Stomach (tissue), 9 donors: ENCODE results near the gene NCL. TPM values are rescaled to one million over a fixed set of nuclear protein-coding genes. Genes with fewer than 3 reads are reported as not detected.

Experiments
- DNase-seq, 2 donors: peaks; one replicate each; pipeline versions ENCODE4 v3.0.0 to v3.0.0-alpha.2; 2013 to 2019
- H3K27ac ChIP-seq, 5 donors: fragments of 200-600 bp in 4 of 5; sonication (generic) in 4 of 5; one replicate each; pipeline ENCODE4 v1.5.1; 2013 to 2019; ENCODE audit warnings: mild to moderate bottlenecking in 1 of 5, moderate library complexity in 1 of 5
- H3K27me3 ChIP-seq, 3 donors: fragments of 200-600 bp; sonication (generic); one replicate each; pipeline ENCODE4 v1.5.1; 2017 to 2019; ENCODE audit warnings: mixed run types in 1 of 3
- H3K36me3 ChIP-seq, 4 donors: fragments of 200-600 bp; sonication (generic); 1 replicate in 3 of 4; 2 replicates in 1 of 4; pipeline ENCODE4 v1.5.1; 2016 to 2019
- H3K4me1 ChIP-seq, 4 donors: fragments of 200-600 bp; sonication (generic); one replicate each; pipeline ENCODE4 v1.5.1; 2016 to 2019
- H3K4me3 ChIP-seq, 4 donors: fragments of 200-600 bp; sonication (generic) in 3 of 4; one replicate each; pipeline ENCODE4 v1.5.1; 2016 to 2019; ENCODE audit warnings: mild to moderate bottlenecking in 1 of 4
- H3K9me3 ChIP-seq, 4 donors: fragments of 200-600 bp; sonication (generic); one replicate each; pipeline ENCODE4 v1.5.1; 2016 to 2019
- EP300 ChIP-seq: sonication (generic); formaldehyde crosslinking; IDR thresholded peaks from one replicate; pipeline ENCODE4 v1.6.1; 2017; ENCODE audit warnings: antibody characterized with exemption
- POLR2A ChIP-seq, 4 donors: fragments of 450-650 bp; IDR thresholded peaks; one replicate each; pipeline ENCODE4 v1.6.1; 2016; ENCODE audit warnings: antibody characterized with exemption in 4 of 4, control low read depth in 2 of 4, mild to moderate bottlenecking in 1 of 4, moderate library complexity in 1 of 4
- POLR2AphosphoS5 ChIP-seq, 3 donors: sonication (generic); formaldehyde crosslinking; IDR thresholded peaks; one replicate each; pipeline ENCODE4 v1.6.1; 2016; ENCODE audit warnings: antibody characterized with exemption in 3 of 3
- WGBS, 5 donors: extraction: QIAGEN DNeasy Blood & Tissue Kit in 3 of 5; methylation state at CpG; one replicate each; pipeline versions ENCODE4 v1.1.5 to v1.1.7; 2013 to 2018; 5-methylcytosine and 5-hydroxymethylcytosine counted together
- intact Hi-C: fragments of 100-400 bp; cut with DNase I; formaldehyde crosslinking; loops from one replicate; pipeline ENCODE4 v1.15.1; 2023; ENCODE audit warnings: low total_unique reads
- polyA plus RNA-seq, 3 donors: library from polyadenylated mRNA; stranded (reverse); fragments of 200-250 nt; gene quantifications; one replicate each; pipeline ENCODE4 v1.2.3, GENCODE V29; 2013
- total RNA-seq, 5 donors: library from RNA; depleted of rRNA; stranded (reverse); fragments of >200 nt; gene quantifications; one replicate each; pipeline versions ENCODE4 v1.1.0 to v1.2.3, GENCODE V29; 2014 to 2016
- TF ChIP-seq, protein P1 (sequence below), 7 experiments: fragments of 450-650 bp in 4 of 7; fragments of 200-600 bp in 3 of 7; sonication (generic) in 3 of 7; IDR thresholded peaks; one replicate each; pipeline ENCODE4 v1.5.1; 2016 to 2019; ENCODE audit warnings: antibody characterized with exemption in 7 of 7, control low read depth in 2 of 7, mild to moderate bottlenecking in 1 of 7
- donor health status: healthy with polysubstance abuse.
- donor health status: Bipolar disorder and iron deficiency.
- donor health status: healthy.

The NCL gene
- total and polyA plus RNA-seq, 8 donors, result 72.3 to 278 (median 178) TPM

DNA sequence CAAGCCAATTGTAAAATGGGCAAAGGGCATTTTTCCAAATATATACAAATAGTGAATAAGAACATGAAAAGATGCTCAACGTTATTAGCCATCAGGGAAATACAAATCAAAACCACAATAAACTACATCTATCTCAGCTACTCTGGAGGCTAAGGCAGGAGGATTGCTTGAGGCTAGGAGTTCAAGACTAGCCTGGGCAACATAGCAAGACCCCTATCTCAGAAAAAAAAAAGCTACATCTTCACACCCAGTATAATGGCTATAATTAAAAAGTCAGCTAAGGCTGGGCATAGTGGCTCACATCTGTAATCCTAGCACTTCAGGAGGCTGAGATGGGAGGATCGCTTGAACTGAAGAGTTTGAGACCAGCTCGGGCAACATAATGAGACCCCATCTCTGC is 12.6 kb upstream of the NCL start:
- TF ChIP-seq, protein P1, sequence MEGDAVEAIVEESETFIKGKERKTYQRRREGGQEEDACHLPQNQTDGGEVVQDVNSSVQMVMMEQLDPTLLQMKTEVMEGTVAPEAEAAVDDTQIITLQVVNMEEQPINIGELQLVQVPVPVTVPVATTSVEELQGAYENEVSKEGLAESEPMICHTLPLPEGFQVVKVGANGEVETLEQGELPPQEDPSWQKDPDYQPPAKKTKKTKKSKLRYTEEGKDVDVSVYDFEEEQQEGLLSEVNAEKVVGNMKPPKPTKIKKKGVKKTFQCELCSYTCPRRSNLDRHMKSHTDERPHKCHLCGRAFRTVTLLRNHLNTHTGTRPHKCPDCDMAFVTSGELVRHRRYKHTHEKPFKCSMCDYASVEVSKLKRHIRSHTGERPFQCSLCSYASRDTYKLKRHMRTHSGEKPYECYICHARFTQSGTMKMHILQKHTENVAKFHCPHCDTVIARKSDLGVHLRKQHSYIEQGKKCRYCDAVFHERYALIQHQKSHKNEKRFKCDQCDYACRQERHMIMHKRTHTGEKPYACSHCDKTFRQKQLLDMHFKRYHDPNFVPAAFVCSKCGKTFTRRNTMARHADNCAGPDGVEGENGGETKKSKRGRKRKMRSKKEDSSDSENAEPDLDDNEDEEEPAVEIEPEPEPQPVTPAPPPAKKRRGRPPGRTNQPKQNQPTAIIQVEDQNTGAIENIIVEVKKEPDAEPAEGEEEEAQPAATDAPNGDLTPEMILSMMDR (IDR thresholded peaks at IDR 0.05), result no peak
- no peak for TF ChIP-seq POLR2AphosphoS5 (IDR thresholded peaks at IDR 0.05)
- no peak for TF ChIP-seq EP300
- no peak for TF ChIP-seq POLR2A (IDR thresholded peaks at IDR 0.05)

DNA sequence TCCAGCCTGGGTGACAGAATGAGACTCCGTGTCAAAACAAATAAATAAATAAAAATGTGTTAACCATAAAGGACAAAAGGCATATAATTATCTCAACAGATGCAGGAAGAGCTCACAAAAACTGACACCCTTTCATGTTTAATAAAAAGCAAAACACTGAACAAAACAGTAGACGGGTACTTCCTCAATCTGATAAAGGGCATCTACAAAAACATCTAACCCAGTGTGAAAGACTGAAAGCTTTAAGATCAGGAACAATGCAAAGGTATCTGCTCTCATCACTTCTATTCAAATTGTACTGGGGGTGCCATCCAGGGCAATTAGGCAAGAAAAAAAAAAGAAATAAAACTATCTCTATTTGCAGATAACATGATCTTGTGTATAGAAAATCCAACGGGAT is 11.7 kb upstream of the NCL start:
- H3K9me3 ChIP-seq, result no peaks in the 10 kb centered on the region
- intact Hi-C loops, result no loop called here
- no peaks in the 10 kb centered on the region for H3K4me1 ChIP-seq
- DNase-seq, result no peak
- TF ChIP-seq EP300 (no peak), POLR2AphosphoS5 (IDR thresholded peaks at IDR 0.05) (no peak), POLR2A (IDR thresholded peaks at IDR 0.05) (no peak)
- TF ChIP-seq, protein P1 (IDR thresholded peaks at IDR 0.05), result no peak
- H3K27ac ChIP-seq, result no peak overlapping the region
- no peaks in the 10 kb centered on the region for H3K36me3 ChIP-seq
- no peaks in the 10 kb centered on the region for H3K27me3 ChIP-seq
- no peak overlapping the region for H3K4me3 ChIP-seq
- 37 to 53% (median 47%) methylated on average over 3 of the region's 3 CpGs for WGBS, 5 donors

More for the DNA sequence above, 12.6 kb upstream of the NCL start:
- H3K4me1 ChIP-seq, result peaks cover 0 to under 1% (median 0%) of the 10 kb centered on the region in 4 donors
- 72 to 82% (median 78%) methylated on average over 3 of the region's 3 CpGs for WGBS, 5 donors
- H3K9me3 ChIP-seq, result no peaks in the 10 kb centered on the region
- intact Hi-C loops, result no loop called here
- H3K4me3 ChIP-seq, result no peak overlapping the region
- H3K36me3 ChIP-seq, result no peaks in the 10 kb centered on the region
- no peak overlapping the region for H3K27ac ChIP-seq
- no peak for DNase-seq
- no peaks in the 10 kb centered on the region for H3K27me3 ChIP-seq

DNA sequence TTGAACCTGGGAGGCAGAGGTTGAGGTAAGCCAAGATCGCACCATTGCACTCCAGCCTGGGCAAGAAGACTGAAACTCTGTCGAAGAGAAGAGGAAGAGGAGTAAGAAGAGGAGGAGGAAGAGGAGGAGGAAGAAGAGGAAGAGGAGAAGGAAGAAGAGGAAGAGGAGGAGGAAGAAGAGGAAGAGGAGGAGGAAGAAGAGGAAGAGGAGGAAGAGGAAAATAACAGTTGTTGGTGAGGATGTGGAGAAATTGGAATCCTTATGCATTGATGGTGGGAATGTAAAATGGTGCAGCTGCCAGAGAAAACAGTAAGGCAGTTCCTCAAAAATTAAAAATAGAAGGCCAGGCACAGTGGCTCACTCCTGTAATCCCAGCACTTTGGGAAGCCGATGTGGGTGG is 8.5 kb upstream of the NCL start:
- H3K4me1 ChIP-seq, result no peaks in the 10 kb centered on the region
- no peak overlapping the region for H3K27ac ChIP-seq
- TF ChIP-seq EP300 (no peak), POLR2A (IDR thresholded peaks at IDR 0.05) (no peak), POLR2AphosphoS5 (IDR thresholded peaks at IDR 0.05) (no peak)
- TF ChIP-seq, protein P1 (IDR thresholded peaks at IDR 0.05), result no peak
- H3K36me3 ChIP-seq, result no peaks in the 10 kb centered on the region
- 89 to 93% (median 90%) methylated on average over 3 of the region's 3 CpGs for WGBS, 5 donors
- DNase-seq, result no peak
- no peaks in the 10 kb centered on the region for H3K27me3 ChIP-seq
- no peak overlapping the region for H3K4me3 ChIP-seq
- intact Hi-C loops, result no loop called here
- no peaks in the 10 kb centered on the region for H3K9me3 ChIP-seq

DNA sequence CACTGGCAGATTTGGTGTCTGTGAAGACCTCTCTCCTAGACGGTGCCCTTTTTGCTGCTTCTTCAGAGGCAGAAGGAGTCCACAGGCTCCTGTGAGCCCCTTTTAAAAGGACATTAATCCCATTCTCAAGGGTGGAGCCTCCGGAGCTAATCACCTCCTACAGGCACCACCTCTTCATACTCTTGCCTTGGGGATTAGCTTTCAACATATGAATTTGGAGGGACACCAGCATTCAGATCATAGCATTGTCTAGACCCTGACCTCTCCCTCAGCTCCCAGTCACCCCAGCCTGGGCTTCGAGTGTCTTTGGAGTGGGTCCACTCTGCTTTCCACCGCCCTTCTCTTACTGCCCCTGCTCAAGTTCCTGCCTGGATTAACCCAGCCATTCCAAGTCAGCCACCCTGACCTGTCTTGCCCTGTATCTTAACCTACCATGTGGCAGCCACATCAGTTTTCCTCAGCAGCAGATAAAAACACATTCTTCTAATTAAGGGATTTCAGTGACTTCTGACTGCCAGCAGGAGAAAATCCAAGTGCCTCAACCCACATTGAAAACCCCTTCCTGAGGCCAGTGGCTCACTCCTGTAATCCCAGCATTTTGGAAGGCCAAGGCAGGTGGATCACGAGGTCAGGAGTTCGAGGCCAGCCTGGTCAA is 6.1 kb upstream of the NCL start:
- 75 to 84% (median 82%) methylated on average over 6 of the region's 6 CpGs for WGBS, 5 donors
- no peaks in the 10 kb centered on the region for H3K36me3 ChIP-seq
- no peak for DNase-seq
- H3K27ac ChIP-seq, result no peak overlapping the region
- H3K4me1 ChIP-seq, result peaks cover 2 to 5% (median 4%) of the 10 kb centered on the region in 4 donors
- no peaks in the 10 kb centered on the region for H3K27me3 ChIP-seq
- intact Hi-C loops, result no loop called here
- TF ChIP-seq POLR2AphosphoS5 (IDR thresholded peaks at IDR 0.05) (no peak), POLR2A (IDR thresholded peaks at IDR 0.05) (no peak), EP300 (no peak)
- TF ChIP-seq, protein P1 (IDR thresholded peaks at IDR 0.05), result no peak
- no peaks in the 10 kb centered on the region for H3K9me3 ChIP-seq
- no peak overlapping the region for H3K4me3 ChIP-seq
